HG02571 (cell line): Measurements from ENCODE around the gene ATP6V0D1.

Source experiments
- ATAC-seq: cut with Tn5 transposase; IDR thresholded peaks from one replicate; pipeline ENCODE4 v1.9.1; 2021; ENCODE audit warnings: mild to moderate bottlenecking, moderate library complexity; ENCODE audit not compliant: unreplicated experiment

The ATP6V0D1 gene

DNA sequence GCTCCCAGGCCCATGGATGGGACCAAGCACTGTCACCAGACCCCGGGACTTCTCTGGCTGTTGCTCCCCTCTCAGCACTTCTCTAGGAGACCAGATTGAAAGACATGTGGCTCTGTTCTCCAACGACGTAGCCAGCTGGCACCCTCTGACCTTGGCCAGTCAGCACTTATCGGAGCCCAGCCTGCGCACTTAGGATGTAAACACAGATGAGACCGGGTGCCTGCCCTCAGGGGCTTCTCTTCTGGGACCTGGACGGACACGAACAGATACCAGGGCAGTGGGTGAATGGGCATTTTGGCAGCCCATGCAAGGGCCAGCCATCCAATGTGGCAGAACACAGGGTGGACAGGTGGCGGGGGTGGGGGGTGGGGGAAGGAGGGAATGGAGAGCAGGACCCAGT, 71.3 kb downstream of the ATP6V0D1 start:
- ATAC-seq = no peak

DNA sequence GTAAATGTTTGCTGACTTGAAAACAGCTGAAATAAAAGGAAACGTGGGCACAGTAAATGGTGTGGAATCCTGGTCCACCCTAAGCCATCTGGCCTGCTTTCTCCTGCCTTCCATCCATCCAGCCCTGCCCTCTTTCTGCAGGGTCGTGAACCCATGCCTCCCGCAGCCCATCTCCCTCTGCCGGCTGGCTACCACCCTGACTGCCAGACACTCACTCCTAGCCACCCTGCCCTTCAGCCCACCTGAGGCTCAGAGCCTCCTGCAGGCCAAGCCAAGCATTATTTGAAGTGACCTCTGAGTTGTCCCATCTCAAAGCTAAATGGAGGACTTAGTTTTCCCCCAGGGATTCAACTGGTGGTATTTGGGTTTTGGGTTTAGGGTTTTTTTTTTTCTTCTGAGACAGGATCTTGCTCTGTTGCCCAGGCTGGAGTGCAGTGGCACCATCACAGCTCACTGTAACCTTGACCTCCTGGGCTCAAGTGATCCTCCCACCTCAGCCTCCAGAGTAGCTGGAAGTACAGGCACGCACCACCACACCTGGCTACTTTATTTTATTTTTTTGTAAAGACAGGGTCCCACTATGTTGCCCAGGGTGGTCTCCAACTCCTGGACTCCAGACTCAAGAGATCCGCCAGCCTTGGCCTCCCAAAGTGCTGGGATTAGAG, 73.0 kb downstream of the ATP6V0D1 start:
- ATAC-seq = no peak

- no peak for ATAC-seq
Observed at GRCh38 chr16:67407176-67407787, 73.7 kb downstream of the ATP6V0D1 start.

DNA sequence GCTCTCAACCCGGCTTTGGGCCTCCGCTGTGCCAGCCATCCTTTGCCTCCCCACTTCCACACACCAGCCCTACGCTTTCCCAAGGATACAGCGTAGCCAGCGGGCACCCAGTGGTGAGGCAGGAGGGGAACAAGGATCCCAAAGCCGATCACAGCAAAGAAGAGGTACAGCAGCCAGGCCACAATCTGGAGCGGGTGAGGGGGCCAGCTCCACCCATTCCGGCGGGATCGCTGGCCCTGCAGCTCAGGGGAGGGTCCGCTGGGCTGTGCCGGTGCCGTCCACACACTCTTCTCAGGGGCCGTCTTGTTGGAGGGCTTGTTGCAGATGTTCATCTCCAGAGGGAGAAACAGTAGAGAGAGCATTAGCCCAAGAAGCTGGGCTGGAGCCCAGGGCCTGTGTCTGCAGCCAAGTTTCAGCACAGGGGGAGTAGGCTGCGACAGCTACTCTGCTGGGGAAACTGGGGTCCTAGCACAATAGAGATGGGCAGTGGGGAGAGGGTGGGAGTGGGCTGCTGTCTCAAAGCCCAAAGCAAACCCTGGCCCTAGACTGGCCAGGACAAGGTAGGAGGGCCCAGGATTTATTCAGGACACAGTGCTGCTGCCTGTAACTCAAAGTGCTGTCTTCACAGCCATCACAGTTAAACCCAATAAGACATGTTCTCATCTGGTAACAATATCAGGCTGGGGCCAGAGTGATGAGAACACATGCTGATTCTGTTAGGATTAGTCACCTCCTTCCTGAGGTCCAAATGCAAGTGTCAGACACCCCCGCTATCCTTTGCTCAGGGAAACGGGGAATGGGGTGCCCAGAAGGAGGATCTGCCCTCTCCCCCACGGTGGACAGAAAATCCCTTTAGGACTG, 74.6 kb downstream of the ATP6V0D1 start:
- no peak for ATAC-seq

GRCh38 chr16:67405336-67405735, 75.6 kb downstream of the ATP6V0D1 start:
- no peak for ATAC-seq

DNA sequence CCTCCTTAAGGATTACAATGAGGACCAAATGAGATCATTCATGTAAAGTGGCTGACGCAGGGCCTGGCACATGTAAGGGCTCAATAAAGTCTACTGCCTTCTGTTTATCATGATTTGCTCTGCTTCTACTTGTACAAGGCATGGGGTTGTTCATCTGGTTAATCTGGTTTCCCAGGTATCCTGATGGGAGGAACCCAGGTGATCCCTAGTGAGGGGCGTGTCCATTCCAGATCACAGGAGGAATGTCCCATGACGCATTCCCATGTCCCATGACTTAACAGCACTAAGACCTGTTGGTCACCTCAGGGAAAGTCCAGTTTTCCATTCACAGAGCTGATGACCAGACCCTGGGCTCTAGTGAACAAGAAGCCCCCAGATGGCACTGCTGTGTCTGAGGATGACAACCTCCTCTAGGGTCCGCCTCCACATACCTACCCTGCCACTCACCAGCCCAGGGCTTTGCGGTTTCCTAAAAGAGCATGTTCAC, 76.2 kb downstream of the ATP6V0D1 start:
- no peak for ATAC-seq

DNA sequence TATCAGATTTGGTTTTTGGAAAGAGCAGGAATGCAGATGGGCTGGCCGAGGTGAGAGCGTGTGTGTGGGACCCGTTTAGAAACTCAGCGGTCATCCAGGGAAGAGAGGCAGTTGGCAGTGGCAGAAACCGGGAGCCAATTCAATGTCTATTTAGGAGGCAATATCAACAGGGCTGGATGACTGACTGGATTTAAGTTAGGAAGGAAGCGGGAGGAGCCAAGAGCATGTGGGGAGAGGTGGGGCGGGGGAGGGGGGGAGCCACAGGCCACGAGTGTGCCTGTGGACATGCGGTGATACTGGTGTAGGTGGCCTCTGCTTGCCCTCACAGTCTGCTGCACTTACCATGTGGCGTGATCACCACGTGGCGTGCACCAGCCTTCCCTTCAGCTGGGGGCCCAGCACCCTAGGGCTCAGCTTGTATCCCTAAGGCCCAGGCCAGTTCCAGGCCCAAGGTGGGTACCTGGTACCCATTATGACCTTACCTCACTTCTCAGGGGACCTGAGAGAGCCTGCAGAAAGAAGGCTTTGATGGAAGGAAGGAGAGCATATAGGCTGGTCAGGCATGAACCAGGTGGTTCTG, 76.9 kb downstream of the ATP6V0D1 start:
- ATAC-seq = no peak

- ATAC-seq = no peak
Observed at GRCh38 chr16:67400901-67401300, 80.1 kb downstream of the ATP6V0D1 start.

DNA sequence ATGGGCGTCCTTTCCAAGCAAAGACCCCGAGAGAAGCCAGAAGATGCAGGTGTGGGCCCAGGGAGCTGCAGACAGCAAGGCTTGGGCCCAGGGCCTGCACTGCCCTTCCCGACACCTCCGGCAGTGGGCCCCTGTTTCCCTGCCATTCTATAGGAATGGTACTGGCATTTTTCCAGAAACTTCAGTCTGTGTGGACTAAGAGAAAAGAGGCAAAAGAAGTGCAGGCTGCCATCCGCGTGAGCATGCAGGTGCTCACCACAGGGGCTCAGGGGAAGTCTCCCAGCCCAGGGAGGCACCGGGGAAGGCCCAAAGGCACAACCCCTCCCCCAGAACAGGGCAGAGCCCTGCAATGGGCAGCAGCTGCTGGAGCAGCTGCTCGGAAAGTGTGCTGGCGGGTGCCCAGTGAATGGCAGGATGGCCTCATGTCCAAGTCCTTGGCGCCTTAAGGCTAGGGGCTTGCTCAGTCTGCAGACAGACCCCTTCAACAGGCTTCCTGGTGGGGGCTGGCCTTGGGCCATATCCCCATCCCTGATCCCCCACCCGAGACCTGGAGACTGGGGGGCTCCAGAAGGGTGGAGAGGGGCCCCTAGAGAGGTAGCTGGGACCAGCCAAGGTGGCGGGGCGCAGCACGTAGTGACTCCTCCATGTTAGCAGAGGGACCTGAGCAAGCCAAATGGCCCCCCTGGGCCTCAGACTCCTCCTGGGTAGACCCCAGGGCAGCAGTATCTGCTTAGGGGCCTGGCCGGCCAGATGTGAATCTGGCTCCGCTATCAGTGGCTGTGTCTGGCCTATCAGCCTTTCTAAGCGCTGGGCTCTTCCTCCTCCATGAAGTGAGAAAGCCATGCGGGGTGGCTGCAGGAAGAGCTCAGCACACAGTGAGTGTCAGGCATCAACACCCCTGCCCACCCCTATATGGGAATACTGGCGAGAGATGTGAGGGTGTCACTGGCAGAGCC, 80.9 kb downstream of the ATP6V0D1 start:
- ATAC-seq = no peak

- ATAC-seq = no peak
Observed at GRCh38 chr16:67399218-67399733, 81.7 kb downstream of the ATP6V0D1 start.

DNA sequence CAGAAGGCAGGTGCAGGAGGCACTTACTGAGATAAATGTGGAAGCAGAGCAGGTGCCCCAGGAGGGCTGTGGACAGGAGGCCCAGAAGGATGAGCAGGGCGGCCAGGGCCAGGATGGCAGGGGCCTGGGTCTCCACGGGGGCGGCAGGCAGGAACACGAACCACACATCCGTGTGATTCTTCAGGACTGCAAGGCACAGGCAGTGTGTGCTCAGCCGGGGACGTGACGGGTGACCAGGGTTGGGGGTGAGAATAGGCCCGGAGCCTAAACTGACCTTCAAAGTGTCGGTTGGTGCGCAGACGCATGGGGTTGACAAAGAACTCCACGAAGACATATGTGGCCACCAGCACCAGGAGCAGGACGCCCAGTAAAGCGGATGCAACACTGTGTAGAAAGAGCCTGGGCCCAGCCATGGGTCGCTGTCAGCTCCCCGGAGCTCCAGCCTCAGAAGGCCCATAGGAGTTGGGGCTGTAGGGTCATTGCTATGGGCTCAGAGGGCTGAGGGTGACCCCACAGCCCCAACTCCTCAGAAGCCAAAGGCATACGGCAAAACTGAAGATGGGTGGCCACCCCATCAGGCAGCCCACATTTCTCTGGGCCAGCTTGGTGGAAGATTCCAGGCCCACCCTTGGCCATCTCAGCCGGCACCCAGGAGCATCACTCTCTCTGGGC, 82.3 kb downstream of the ATP6V0D1 start:
- ATAC-seq = no peak

- no peak for ATAC-seq
Observed at GRCh38 chr16:67397812-67398545, 83.0 kb downstream of the ATP6V0D1 start.

DNA sequence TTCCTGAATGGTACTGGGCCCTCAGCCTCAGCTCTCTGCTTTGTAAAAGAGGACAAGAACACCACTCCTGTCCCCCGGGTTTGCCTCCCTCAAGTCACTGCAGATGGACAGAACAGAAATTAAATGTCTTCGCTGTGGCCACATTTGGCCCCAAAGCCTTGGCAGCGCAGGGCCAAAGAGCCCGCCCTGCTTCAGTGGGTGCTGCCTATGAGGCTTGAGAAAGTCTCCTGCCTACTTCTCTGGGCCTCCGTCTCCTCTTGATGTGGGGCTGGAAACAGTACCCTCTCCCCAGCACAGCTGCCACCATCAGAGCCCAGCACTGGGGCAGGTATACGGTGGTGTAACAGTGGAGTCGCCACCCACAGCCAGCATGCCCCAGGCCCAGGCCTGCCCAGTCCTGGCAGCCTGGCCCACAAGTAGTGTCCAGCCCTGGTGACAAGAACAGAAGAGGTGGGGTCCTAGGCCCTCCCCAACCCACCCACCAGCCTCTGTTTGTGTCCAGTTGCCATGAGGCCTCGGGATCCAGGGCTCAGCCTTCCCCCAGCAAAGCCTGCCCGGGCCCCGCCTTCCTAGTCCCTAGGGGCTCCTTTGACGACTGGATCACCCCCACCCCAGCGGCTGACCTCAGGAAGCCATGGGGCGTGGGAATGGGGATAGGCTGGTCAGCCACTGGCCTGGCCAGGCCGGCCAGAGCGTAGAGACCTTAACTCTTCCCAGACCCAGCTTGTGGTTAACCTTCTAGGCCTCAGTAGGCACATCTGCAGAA, 83.7 kb downstream of the ATP6V0D1 start:
- ATAC-seq = no peak

- no peak for ATAC-seq
Observed at GRCh38 chr16:67396159-67397035, 84.6 kb downstream of the ATP6V0D1 start.

DNA sequence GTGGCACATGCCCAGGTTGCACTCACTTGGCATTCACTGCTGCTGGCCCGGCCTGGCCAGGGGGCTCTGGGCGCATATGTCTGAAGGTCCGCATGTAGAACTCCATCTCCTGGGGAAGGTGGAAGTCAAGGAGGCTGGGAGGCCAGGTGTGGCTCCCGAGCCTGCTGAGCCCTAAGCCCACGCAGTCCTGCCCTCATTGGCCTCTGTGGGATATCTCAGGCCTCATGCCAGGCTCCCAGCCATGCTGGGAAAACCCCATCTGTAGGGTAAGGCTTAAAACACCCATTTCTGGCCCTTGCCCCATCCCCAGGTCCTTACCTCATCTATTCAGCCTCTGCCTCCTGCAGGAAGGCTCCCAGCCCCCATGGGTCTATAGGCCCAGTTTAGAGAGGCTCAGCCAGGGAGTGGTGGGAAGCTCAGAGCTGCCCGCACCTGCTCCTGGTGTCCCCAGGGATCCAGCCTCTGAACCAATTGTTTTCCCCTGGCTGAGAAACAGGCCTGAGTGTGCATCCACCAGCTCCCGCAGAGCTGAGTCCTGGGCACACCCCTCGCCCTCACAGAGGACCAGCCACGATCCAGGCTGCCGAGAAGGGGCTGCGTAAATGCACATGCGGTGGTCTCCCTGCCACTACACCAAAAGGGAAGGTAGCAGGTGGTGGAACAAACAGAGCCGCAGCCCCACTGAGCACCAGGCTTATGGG, 85.3 kb downstream of the ATP6V0D1 start:
- ATAC-seq = no peak

DNA sequence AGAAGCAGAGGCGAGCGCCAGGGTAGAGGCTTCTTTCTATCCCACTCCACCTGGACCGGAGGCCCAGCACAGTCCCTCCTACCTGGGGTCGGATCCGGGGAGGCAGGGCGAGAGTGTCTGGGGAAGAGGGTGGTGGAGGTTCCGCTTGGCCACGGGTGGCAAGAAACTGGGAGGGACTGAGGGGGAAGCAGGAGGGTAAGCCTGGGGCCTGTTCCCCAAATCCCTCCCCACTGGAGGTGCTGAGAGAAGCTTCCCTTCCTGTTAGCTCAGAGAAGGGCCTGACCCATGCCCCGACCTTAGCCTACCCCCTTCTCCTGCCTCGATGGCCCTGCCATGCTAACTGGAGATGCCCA, 85.9 kb downstream of the ATP6V0D1 start:
- ATAC-seq = no peak
